K562 (cell line): ENCODE measurements around the gene NOXRED1. TPM values are rescaled to one million over a fixed set of nuclear protein-coding genes. Genes with fewer than 3 reads are reported as not detected.

Experiments used
- BRCA1 ChIP-seq, 2 experiments: fragments of 450-650 bp in 1 of 2; sonication (generic) in 1 of 2; formaldehyde crosslinking in 1 of 2; IDR thresholded peaks; 2 replicates each; pipeline versions ENCODE4 v1.5.0 to v1.6.1; 2017 to 2020; ENCODE audit warnings: mild to moderate bottlenecking in 1 of 2, missing genetic modification reagents in 1 of 2
- BRD9 ChIP-seq: fragments of 450-650 bp; IDR thresholded peaks from 2 replicates; pipeline ENCODE4 v1.6.1; 2018; ENCODE audit warnings: low read depth; ENCODE audit not compliant: partially characterized antibody
- CHCHD3 ChIP-seq: fragments of 250-450 bp; sonication (Bioruptor Pico); IDR thresholded peaks from 2 replicates; pipeline ENCODE4 v2.1.2; 2022; ENCODE audit warnings: mild to moderate bottlenecking
- DEAF1 ChIP-seq: fragments of 450-650 bp; formaldehyde crosslinking; IDR thresholded peaks from 2 replicates; pipeline ENCODE4 v1.4.0; 2020; ENCODE audit warnings: mild to moderate bottlenecking, moderate library complexity
- ESRRA ChIP-seq: fragments of 450-650 bp; IDR thresholded peaks from 2 replicates; pipeline ENCODE4 v1.6.1; 2014; ENCODE audit warnings: low read depth, mild to moderate bottlenecking, moderate library complexity, borderline replicate concordance
- IFI16 ChIP-seq: fragments of 250-450 bp; sonication (Bioruptor Pico); IDR thresholded peaks from 2 replicates; pipeline ENCODE4 v2.1.2; 2022; ENCODE audit warnings: mild to moderate bottlenecking, inconsistent platforms
- KAT2B ChIP-seq: IDR thresholded peaks from one replicate; pipeline ENCODE4 v1.6.1; 2012; ENCODE audit warnings: low read depth, mild to moderate bottlenecking, control low read depth, inconsistent platforms, low read length, moderate library complexity
- MCM2 ChIP-seq: fragments of 450-650 bp; IDR thresholded peaks from 2 replicates; pipeline ENCODE4 v1.6.1; 2017; ENCODE audit warnings: low read depth, mild to moderate bottlenecking
- NR3C1 ChIP-seq: sonication (generic); formaldehyde crosslinking; IDR thresholded peaks from 2 replicates; pipeline ENCODE4 v1.8.1; 2022; ENCODE audit warnings: missing genetic modification reagents
- PKNOX1 ChIP-seq: fragments of 450-650 bp; IDR thresholded peaks from 2 replicates; pipeline ENCODE4 v1.6.1; 2016
- POLR2A ChIP-seq: fragments of 450-650 bp; conservative IDR thresholded peaks from 2 replicates; pipeline ENCODE4 v1.6.1; 2016
- POLR2H ChIP-seq: IDR thresholded peaks from 2 replicates; pipeline ENCODE4 v1.6.1; 2016; ENCODE audit warnings: missing genetic modification characterization, low read depth, mild to moderate bottlenecking, control low read depth, missing compliant biosample characterization, moderate library complexity
- SMARCC2 ChIP-seq: fragments of 450-650 bp; IDR thresholded peaks from 2 replicates; pipeline ENCODE4 v1.6.1; 2017; ENCODE audit warnings: antibody characterized with exemption, moderate library complexity, mild to moderate bottlenecking, low read depth
- SPI1 ChIP-seq: IDR thresholded peaks from 2 replicates; pipeline ENCODE4 v1.6.1; 2011; ENCODE audit warnings: low read depth, low read length, control low read depth, borderline replicate concordance
- SRSF9 ChIP-seq: fragments of 200-400 bp; formaldehyde crosslinking; IDR thresholded peaks from 2 replicates; pipeline ENCODE4 v1.6.1; 2017; ENCODE audit warnings: low read depth, low read length, borderline replicate concordance
- TBP ChIP-seq: optimal IDR thresholded peaks from 2 replicates; pipeline ENCODE3; 2011; ENCODE audit warnings: low read depth, low read length, improper control_type of control experiment
- ZC3H8 ChIP-seq: fragments of 450-650 bp; IDR thresholded peaks from 2 replicates; pipeline ENCODE4 v1.6.1; 2017
- polyA plus RNA-seq, 8 experiments: library from polyadenylated mRNA; depleted of rRNA in 4 of 8; stranded (reverse) in 5 of 8; unstranded in 3 of 8; fragments of >200 nt; fragmentation: Nextera tagmentation in 2 of 8; fragmentation: Illumina TruSeq in 1 of 8; extraction: Ambion mirVana in 2 of 8; extraction: Trizol in 1 of 8; gene quantifications; 2 replicates each; pipeline versions ENCODE4 v1.2.1 to v1.2.3, GENCODE V29; 2011 to 2014; ENCODE audit warnings: inconsistent platforms in 1 of 8, missing spikeins in 1 of 8
- total RNA-seq, 7 experiments: library from RNA; depleted of rRNA in 6 of 7; stranded (reverse); fragments of >200 nt in 6 of 7; fragmentation: Illumina TruSeq in 2 of 7; extraction: Trizol in 2 of 7; gene quantifications; 2 replicates each; pipeline versions ENCODE4 v1.2.1 to v1.2.3, GENCODE V29; 2011 to 2021; ENCODE audit warnings: low replicate concordance in 1 of 7
- TF ChIP-seq, protein P1 (sequence below), 3 experiments: fragments of 200-800 bp in 1 of 3; fragments of 250-450 bp in 1 of 3; fragments of 450-650 bp in 1 of 3; sonication (Bioruptor Pico) in 1 of 3; sonication (Bioruptor generic) in 1 of 3; formaldehyde crosslinking in 1 of 3; IDR thresholded peaks; 2 replicates each; pipeline versions ENCODE4 v1.6.1 to v1.8.0; 2016 to 2022; ENCODE audit warnings: mild to moderate bottlenecking in 2 of 3, missing genetic modification characterization in 2 of 3, missing compliant biosample characterization in 1 of 3, moderate library complexity in 1 of 3
- TF ChIP-seq, protein P2 (sequence below), 2 experiments: fragments of 150-350 bp in 1 of 2; IDR thresholded peaks; 2 replicates each; pipeline ENCODE4 v1.6.1; 2012 to 2016; ENCODE audit warnings: low read depth in 2 of 2, low read length in 2 of 2, mild to moderate bottlenecking in 1 of 2, moderate library complexity in 1 of 2

The NOXRED1 gene
- total and polyA plus RNA-seq, 9 of the 15 experiments (the other 6 are each of a cell fraction or from before 2014, with no cell fraction given): 0.15 to 0.85 (median 0.30) TPM

DNA sequence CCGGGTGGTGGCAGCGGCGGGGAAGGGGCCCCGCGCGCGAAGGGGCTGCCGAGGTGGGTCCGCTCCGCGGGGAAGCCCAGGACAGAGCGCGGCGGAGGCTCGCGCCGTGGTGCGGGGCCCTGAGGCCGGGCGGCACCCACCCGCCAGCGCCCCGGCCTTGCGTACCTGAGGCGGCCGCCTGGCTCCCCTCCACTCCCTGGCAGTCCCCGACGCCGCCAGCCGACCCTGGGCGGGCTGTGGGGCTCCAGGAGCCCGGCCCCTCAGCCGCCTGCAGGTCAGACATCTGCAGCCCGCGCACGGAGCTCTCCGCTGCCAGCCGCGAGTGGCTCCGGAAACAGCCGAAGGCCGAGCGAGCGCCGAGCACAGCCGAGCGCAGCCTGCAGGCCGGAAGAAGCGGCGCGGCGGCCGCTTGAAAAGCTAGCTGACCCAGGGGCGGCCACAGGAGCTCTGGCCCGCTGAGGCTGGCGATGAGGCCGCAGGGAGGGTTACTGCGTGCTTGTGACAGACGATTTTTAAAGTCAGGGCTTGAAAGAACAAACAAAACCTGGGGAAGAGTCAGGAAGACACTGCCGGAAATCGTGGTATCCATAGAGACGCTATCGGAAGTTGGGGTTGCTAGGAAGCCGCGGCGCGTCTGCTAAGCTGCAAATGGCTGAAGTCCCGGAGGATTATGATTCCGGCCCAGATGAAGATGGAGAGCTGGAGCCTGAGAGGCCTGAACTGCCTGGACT lies 46.4 kb downstream of the NOXRED1 start, which contains the start of the genes SAMD15 and TMED8 (continued):
- TF ChIP-seq DEAF1: peak; percentile 100
- TF ChIP-seq SMARCC2: no peak
- TF ChIP-seq CHCHD3: no peak
- no peak for TF ChIP-seq NR3C1 (CRISPR knock-in tag)
- no peak for TF ChIP-seq SRSF9
- no peak for TF ChIP-seq IFI16
- peak; percentile 62 for TF ChIP-seq POLR2A
- TF ChIP-seq TBP: peak; percentile 26
- TF ChIP-seq MCM2: no peak
- no peak for TF ChIP-seq SPI1
- TF ChIP-seq PKNOX1: 0 out of 2 replicates have a peak, but pooled peaks have one; percentile 35
- no peak for TF ChIP-seq ZC3H8
- TF ChIP-seq, protein P1, sequence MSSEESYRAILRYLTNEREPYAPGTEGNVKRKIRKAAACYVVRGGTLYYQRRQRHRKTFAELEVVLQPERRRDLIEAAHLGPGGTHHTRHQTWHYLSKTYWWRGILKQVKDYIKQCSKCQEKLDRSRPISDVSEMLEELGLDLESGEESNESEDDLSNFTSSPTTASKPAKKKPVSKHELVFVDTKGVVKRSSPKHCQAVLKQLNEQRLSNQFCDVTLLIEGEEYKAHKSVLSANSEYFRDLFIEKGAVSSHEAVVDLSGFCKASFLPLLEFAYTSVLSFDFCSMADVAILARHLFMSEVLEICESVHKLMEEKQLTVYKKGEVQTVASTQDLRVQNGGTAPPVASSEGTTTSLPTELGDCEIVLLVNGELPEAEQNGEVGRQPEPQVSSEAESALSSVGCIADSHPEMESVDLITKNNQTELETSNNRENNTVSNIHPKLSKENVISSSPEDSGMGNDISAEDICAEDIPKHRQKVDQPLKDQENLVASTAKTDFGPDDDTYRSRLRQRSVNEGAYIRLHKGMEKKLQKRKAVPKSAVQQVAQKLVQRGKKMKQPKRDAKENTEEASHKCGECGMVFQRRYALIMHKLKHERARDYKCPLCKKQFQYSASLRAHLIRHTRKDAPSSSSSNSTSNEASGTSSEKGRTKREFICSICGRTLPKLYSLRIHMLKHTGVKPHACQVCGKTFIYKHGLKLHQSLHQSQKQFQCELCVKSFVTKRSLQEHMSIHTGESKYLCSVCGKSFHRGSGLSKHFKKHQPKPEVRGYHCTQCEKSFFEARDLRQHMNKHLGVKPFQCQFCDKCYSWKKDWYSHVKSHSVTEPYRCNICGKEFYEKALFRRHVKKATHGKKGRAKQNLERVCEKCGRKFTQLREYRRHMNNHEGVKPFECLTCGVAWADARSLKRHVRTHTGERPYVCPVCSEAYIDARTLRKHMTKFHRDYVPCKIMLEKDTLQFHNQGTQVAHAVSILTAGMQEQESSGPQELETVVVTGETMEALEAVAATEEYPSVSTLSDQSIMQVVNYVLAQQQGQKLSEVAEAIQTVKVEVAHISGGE (CRISPR knock-in tag; IDR thresholded peaks at IDR 0.05): peak; percentile 71 to 94 (median 78)
- TF ChIP-seq BRCA1 (IDR thresholded peaks at IDR 0.05): no peak
- no peak for TF ChIP-seq BRCA1 (CRISPR knock-in tag; IDR thresholded peaks at IDR 0.05)
- TF ChIP-seq BRD9: no peak
- no peak for TF ChIP-seq ESRRA
- TF ChIP-seq, protein P2, sequence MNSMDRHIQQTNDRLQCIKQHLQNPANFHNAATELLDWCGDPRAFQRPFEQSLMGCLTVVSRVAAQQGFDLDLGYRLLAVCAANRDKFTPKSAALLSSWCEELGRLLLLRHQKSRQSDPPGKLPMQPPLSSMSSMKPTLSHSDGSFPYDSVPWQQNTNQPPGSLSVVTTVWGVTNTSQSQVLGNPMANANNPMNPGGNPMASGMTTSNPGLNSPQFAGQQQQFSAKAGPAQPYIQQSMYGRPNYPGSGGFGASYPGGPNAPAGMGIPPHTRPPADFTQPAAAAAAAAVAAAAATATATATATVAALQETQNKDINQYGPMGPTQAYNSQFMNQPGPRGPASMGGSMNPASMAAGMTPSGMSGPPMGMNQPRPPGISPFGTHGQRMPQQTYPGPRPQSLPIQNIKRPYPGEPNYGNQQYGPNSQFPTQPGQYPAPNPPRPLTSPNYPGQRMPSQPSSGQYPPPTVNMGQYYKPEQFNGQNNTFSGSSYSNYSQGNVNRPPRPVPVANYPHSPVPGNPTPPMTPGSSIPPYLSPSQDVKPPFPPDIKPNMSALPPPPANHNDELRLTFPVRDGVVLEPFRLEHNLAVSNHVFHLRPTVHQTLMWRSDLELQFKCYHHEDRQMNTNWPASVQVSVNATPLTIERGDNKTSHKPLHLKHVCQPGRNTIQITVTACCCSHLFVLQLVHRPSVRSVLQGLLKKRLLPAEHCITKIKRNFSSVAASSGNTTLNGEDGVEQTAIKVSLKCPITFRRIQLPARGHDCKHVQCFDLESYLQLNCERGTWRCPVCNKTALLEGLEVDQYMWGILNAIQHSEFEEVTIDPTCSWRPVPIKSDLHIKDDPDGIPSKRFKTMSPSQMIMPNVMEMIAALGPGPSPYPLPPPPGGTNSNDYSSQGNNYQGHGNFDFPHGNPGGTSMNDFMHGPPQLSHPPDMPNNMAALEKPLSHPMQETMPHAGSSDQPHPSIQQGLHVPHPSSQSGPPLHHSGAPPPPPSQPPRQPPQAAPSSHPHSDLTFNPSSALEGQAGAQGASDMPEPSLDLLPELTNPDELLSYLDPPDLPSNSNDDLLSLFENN (IDR thresholded peaks at IDR 0.05; ENCODE audit: low read depth in 2 of 2, low read length in 2 of 2): no peak
- TF ChIP-seq POLR2H (tag): no peak
- no peak for TF ChIP-seq KAT2B
